Activated CD8-positive, alpha-beta T cell treated with anti-CD3 and anti-CD28 coated beads, Interleukin-2, amount 10 ng/mL, durations not matched to agents 7 days and 5 days (primary cell): Measurements from ENCODE around the gene TSC22D4. TPM values are rescaled to one million over a fixed set of nuclear protein-coding genes. Genes with fewer than 3 reads are reported as not detected.

ENCODE experiments used
- ATAC-seq: fragments of 150-1000 bp; cut with Tn5 transposase; one replicate; pipeline ENCODE4 v1.10.0; 2021; ENCODE audit warnings: moderate library complexity
- CTCF ChIA-PET: fragments of 350-600 bp; sonication (Branson Sonifier 250); formaldehyde crosslinking; loops from one replicate; lab custom pipeline; 2021; ENCODE audit warnings: antibody characterized with exemption; lab: Charles Lee
- POLR2A ChIA-PET: fragments of 350-600 bp; sonication (Branson Sonifier 250); formaldehyde crosslinking; loops from one replicate; lab custom pipeline; 2021; ENCODE audit warnings: antibody characterized with exemption; lab: Charles Lee
- DNase-seq: peaks from one replicate; pipeline ENCODE4 v3.0.0-alpha.2; 2020
- H3K27ac Mint-ChIP-seq: one replicate; pipeline ENCODE4 v1.8.0; 2021; ENCODE audit warnings: mild to moderate bottlenecking, mixed read lengths
- H3K27me3 Mint-ChIP-seq: one replicate; pipeline ENCODE4 v1.8.0; 2021; ENCODE audit warnings: low read depth, mixed read lengths
- H3K36me3 Mint-ChIP-seq: one replicate; pipeline ENCODE4 v1.8.0; 2021; ENCODE audit warnings: low read depth, mixed read lengths
- H3K4me1 Mint-ChIP-seq: one replicate; pipeline ENCODE4 v1.8.0; 2021; ENCODE audit warnings: low read depth, mixed read lengths
- H3K4me3 Mint-ChIP-seq: one replicate; pipeline ENCODE4 v1.8.0; 2021; ENCODE audit warnings: mild to moderate bottlenecking, mixed read lengths
- H3K9me3 Mint-ChIP-seq: one replicate; pipeline ENCODE4 v1.8.0; 2022; ENCODE audit warnings: mixed read lengths; ENCODE audit not compliant: insufficient read depth
- total RNA-seq, 2 experiments: library from RNA; stranded (reverse); gene quantifications; one replicate each; pipeline ENCODE4 v1.2.3, GENCODE V29; 2021

TSC22D4 gene
- total RNA-seq, 2 experiments from 2014 or later, result 129 to 132 TPM

- Mint-ChIP-seq H3K36me3 (no peaks in the 10 kb centered on the region), H3K9me3 (no peaks in the 10 kb centered on the region), H3K27me3 (no peaks in the 10 kb centered on the region), H3K27ac (no peak overlapping the region), H3K4me3 (peak overlapping the region; percentile 84), H3K4me1 (peaks cover 14% of the 10 kb centered on the region)
- peak; percentile 83 for DNase-seq
- ChIA-PET POLR2A (no interaction called here), CTCF (interaction anchor here (0.6 to 2.2 kb wide), 29 partner anchors 10 to 293 kb away, joined by 3 to 19 read pairs (median 5); partner anchors contain the start of genes AGFG2, FBXO24 and LRCH4)
- peak; percentile 52 for ATAC-seq
Observed at GRCh38 chr7:100483090-100483721, 4.2 kb upstream of the TSC22D4 start.

GRCh38 chr7:100482728-100483089 lies 3.7 kb upstream of the TSC22D4 start:
- Mint-ChIP-seq H3K27ac (no peak overlapping the region), H3K27me3 (no peaks in the 10 kb centered on the region), H3K4me3 (peak overlapping the region; percentile 84), H3K9me3 (no peaks in the 10 kb centered on the region), H3K4me1 (peaks cover 14% of the 10 kb centered on the region), H3K36me3 (no peaks in the 10 kb centered on the region)
- POLR2A ChIA-PET, result no interaction called here
- no peak for DNase-seq
- ATAC-seq, result no peak
- CTCF ChIA-PET, result interaction anchor here (0.6 to 2.2 kb wide), 30 partner anchors 11 to 292 kb away, joined by 3 to 19 read pairs (median 5); partner anchors contain the start of genes AGFG2, FBXO24 and LRCH4

GRCh38 chr7:100481466-100481865 lies 2.5 kb upstream of the TSC22D4 start:
- Mint-ChIP-seq H3K9me3 (no peaks in the 10 kb centered on the region), H3K36me3 (peaks cover 9% of the 10 kb centered on the region), H3K4me3 (no peak overlapping the region), H3K27ac (no peak overlapping the region), H3K4me1 (peaks cover 19% of the 10 kb centered on the region), H3K27me3 (no peaks in the 10 kb centered on the region)
- ATAC-seq (no peak), DNase-seq (no peak)
- POLR2A ChIA-PET, result no interaction called here
- CTCF ChIA-PET, result interaction anchor here (1.0 to 3.0 kb wide), 9 partner anchors 11 to 66 kb away, joined by 3 to 19 read pairs (median 6); no protein-coding TSS in a partner anchor

- DNase-seq, result peak; percentile 35
Observed at GRCh38 chr7:100477871-100478267, 1.1 kb downstream of the TSC22D4 start.

GRCh38 chr7:100476903-100477870 lies 1.8 kb downstream of the TSC22D4 start:
- no peaks in the 10 kb centered on the region for H3K9me3 Mint-ChIP-seq
- ChIA-PET POLR2A (interaction anchor here (0.7 to 2.5 kb wide), 9 partner anchors 17 to 109 kb away, joined by 3 to 12 read pairs (median 3); partner anchors contain the start of gene FBXO24), CTCF (interaction anchor here (0.7 to 4.9 kb wide), 13 partner anchors 17 to 375 kb away, joined by 3 to 29 read pairs (median 4); partner anchors contain the start of genes FBXO24, MOSPD3, PPP1R35 and SLC12A9)
- H3K27me3 Mint-ChIP-seq, result no peaks in the 10 kb centered on the region
- H3K36me3 Mint-ChIP-seq, result peaks cover 38% of the 10 kb centered on the region
- peak overlapping the region; percentile 98 for H3K4me3 Mint-ChIP-seq
- peaks cover 42% of the 10 kb centered on the region for H3K4me1 Mint-ChIP-seq
- no peak for ATAC-seq
- DNase-seq, result peak; percentile 69
- H3K27ac Mint-ChIP-seq, result peak overlapping the region; percentile 67

More at GRCh38 chr7:100477871-100478267, 1.1 kb downstream of the TSC22D4 start:
- Mint-ChIP-seq H3K27me3 (no peaks in the 10 kb centered on the region), H3K4me3 (peak overlapping the region; percentile 98), H3K9me3 (no peaks in the 10 kb centered on the region), H3K4me1 (peaks cover 45% of the 10 kb centered on the region), H3K36me3 (peaks cover 35% of the 10 kb centered on the region), H3K27ac (peak overlapping the region; percentile 92)
- ChIA-PET CTCF (interaction anchor here (1.0 to 4.9 kb wide), 9 partner anchors 18 to 374 kb away, joined by 3 to 29 read pairs (median 5); partner anchors contain the start of gene SLC12A9), POLR2A (interaction anchor here (0.9 to 2.5 kb wide), 7 partner anchors 38 to 88 kb away, joined by 3 to 12 read pairs (median 3); no protein-coding TSS in a partner anchor)
- no peak for ATAC-seq

- Mint-ChIP-seq H3K27ac (peak overlapping the region; percentile 84), H3K9me3 (no peaks in the 10 kb centered on the region), H3K4me1 (peaks cover 44% of the 10 kb centered on the region), H3K36me3 (peaks cover 42% of the 10 kb centered on the region), H3K4me3 (peak overlapping the region; percentile 98), H3K27me3 (no peaks in the 10 kb centered on the region)
- CTCF ChIA-PET, result interaction anchor here (0.7 to 4.9 kb wide), 10 partner anchors 16 to 216 kb away, joined by 3 to 29 read pairs (median 4); partner anchors contain the start of genes FBXO24, MOSPD3 and PPP1R35
- no peak for ATAC-seq
- POLR2A ChIA-PET, result interaction anchor here (0.7 to 1.4 kb wide), 5 partner anchors 16 to 84 kb away, joined by 3 to 5 read pairs (median 3); no protein-coding TSS in a partner anchor
- DNase-seq, result no peak
Observed at GRCh38 chr7:100476101-100476780, 2.8 kb downstream of the TSC22D4 start.

- H3K36me3 Mint-ChIP-seq, result peaks cover 45% of the 10 kb centered on the region
- no peak for ATAC-seq
- peak overlapping the region; percentile 84 for H3K27ac Mint-ChIP-seq
- POLR2A ChIA-PET, result interaction anchor here (0.7 to 1.1 kb wide), 2 partner anchors 32 to 84 kb away, joined by 3 read pairs; no protein-coding TSS in a partner anchor
- H3K27me3 Mint-ChIP-seq, result no peaks in the 10 kb centered on the region
- H3K4me3 Mint-ChIP-seq, result peak overlapping the region; percentile 98
- peaks cover 44% of the 10 kb centered on the region for H3K4me1 Mint-ChIP-seq
- CTCF ChIA-PET, result interaction anchor here (0.8 to 4.9 kb wide), 3 partner anchors 18 to 113 kb away, joined by 3 to 29 read pairs (median 3); no protein-coding TSS in a partner anchor
- no peaks in the 10 kb centered on the region for H3K9me3 Mint-ChIP-seq
- peak; percentile 40 for DNase-seq
Observed at GRCh38 chr7:100475549-100475948, 3.5 kb downstream of the TSC22D4 start.

- H3K4me3 Mint-ChIP-seq, result no peak overlapping the region
Observed at GRCh38 chr7:100472854-100473499, 6.0 kb downstream of the TSC22D4 start.

GRCh38 chr7:100472121-100472851 lies 6.7 kb downstream of the TSC22D4 start:
- Mint-ChIP-seq H3K27ac (no peak overlapping the region), H3K4me3 (no peak overlapping the region), H3K9me3 (no peaks in the 10 kb centered on the region), H3K27me3 (no peaks in the 10 kb centered on the region), H3K36me3 (peaks cover 58% of the 10 kb centered on the region), H3K4me1 (peaks cover 41% of the 10 kb centered on the region)
- CTCF ChIA-PET, result interaction anchor here (3.4 kb wide), 1 partner anchor 10 kb away, joined by 19 read pairs; no protein-coding TSS in a partner anchor
- ATAC-seq, result no peak
- DNase-seq, result no peak
- POLR2A ChIA-PET, result no interaction called here

More at GRCh38 chr7:100472854-100473499, 6.0 kb downstream of the TSC22D4 start:
- Mint-ChIP-seq H3K4me1 (peaks cover 41% of the 10 kb centered on the region), H3K9me3 (no peaks in the 10 kb centered on the region), H3K36me3 (peaks cover 57% of the 10 kb centered on the region), H3K27me3 (no peaks in the 10 kb centered on the region), H3K27ac (no peak overlapping the region)
- ATAC-seq, result no peak
- DNase-seq, result no peak
- POLR2A ChIA-PET, result interaction anchor here (0.6 to 0.7 kb wide), 2 partner anchors 114 to 253 kb away, joined by 3 read pairs; no protein-coding TSS in a partner anchor
- CTCF ChIA-PET, result interaction anchor here (1.7 kb wide), 1 partner anchor 91 kb away, joined by 4 read pairs; no protein-coding TSS in a partner anchor
